ENCODE results near the gene SMAD5.

- TF ChIP-seq, protein P1, sequence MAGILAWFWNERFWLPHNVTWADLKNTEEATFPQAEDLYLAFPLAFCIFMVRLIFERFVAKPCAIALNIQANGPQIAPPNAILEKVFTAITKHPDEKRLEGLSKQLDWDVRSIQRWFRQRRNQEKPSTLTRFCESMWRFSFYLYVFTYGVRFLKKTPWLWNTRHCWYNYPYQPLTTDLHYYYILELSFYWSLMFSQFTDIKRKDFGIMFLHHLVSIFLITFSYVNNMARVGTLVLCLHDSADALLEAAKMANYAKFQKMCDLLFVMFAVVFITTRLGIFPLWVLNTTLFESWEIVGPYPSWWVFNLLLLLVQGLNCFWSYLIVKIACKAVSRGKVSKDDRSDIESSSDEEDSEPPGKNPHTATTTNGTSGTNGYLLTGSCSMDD (CRISPR knock-in tag; IDR thresholded peaks at IDR 0.05) = no peak
- TF ChIP-seq RFX5 (IDR thresholded peaks at IDR 0.05; ENCODE audit: low read depth, low read length) (no peak), POLR2G (IDR thresholded peaks at IDR 0.05; ENCODE audit: low read depth, low read length) (no peak), CTCF (CRISPR knock-in tag; IDR thresholded peaks at IDR 0.05) (no peak), ATF4 (CRISPR knock-in tag; IDR thresholded peaks at IDR 0.05) (no peak), ADNP (CRISPR knock-in tag; IDR thresholded peaks at IDR 0.05) (no peak), ZFP36L1 (CRISPR knock-in tag; IDR thresholded peaks at IDR 0.05) (no peak), CEBPB (IDR thresholded peaks at IDR 0.05; ENCODE audit: borderline replicate concordance, low read depth, low read length) (no peak), ATM (IDR thresholded peaks at IDR 0.05; ENCODE audit: borderline replicate concordance) (no peak)
- TF ChIP-seq, protein P2, sequence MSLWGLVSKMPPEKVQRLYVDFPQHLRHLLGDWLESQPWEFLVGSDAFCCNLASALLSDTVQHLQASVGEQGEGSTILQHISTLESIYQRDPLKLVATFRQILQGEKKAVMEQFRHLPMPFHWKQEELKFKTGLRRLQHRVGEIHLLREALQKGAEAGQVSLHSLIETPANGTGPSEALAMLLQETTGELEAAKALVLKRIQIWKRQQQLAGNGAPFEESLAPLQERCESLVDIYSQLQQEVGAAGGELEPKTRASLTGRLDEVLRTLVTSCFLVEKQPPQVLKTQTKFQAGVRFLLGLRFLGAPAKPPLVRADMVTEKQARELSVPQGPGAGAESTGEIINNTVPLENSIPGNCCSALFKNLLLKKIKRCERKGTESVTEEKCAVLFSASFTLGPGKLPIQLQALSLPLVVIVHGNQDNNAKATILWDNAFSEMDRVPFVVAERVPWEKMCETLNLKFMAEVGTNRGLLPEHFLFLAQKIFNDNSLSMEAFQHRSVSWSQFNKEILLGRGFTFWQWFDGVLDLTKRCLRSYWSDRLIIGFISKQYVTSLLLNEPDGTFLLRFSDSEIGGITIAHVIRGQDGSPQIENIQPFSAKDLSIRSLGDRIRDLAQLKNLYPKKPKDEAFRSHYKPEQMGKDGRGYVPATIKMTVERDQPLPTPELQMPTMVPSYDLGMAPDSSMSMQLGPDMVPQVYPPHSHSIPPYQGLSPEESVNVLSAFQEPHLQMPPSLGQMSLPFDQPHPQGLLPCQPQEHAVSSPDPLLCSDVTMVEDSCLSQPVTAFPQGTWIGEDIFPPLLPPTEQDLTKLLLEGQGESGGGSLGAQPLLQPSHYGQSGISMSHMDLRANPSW (CRISPR knock-in tag; IDR thresholded peaks at IDR 0.05; ENCODE audit: borderline replicate concordance) = no peak
- TF ChIP-seq, protein P3, sequence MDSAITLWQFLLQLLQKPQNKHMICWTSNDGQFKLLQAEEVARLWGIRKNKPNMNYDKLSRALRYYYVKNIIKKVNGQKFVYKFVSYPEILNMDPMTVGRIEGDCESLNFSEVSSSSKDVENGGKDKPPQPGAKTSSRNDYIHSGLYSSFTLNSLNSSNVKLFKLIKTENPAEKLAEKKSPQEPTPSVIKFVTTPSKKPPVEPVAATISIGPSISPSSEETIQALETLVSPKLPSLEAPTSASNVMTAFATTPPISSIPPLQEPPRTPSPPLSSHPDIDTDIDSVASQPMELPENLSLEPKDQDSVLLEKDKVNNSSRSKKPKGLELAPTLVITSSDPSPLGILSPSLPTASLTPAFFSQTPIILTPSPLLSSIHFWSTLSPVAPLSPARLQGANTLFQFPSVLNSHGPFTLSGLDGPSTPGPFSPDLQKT (CRISPR knock-in tag; IDR thresholded peaks at IDR 0.05; ENCODE audit: borderline replicate concordance) = no peak
- TF ChIP-seq, protein P4, sequence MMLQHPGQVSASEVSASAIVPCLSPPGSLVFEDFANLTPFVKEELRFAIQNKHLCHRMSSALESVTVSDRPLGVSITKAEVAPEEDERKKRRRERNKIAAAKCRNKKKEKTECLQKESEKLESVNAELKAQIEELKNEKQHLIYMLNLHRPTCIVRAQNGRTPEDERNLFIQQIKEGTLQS (CRISPR knock-in tag; IDR thresholded peaks at IDR 0.05) = no peak
Observed at GRCh38 chr5:136137497-136138220, 5.0 kb downstream of the SMAD5 start.

Data from HepG2 (cell line).